Stimulated activated effector memory CD8-positive, alpha-beta T cell treated with anti-CD3 and anti-CD28 coated beads, Interleukin-12 subunit alpha, Interleukin-12 subunit beta, amount 100 ng/mL, for 72 hours (primary cell): ENCODE results near the gene KDM4E.
A peak's percentile ranks its signal among the peaks of the same experiment; 100 is the strongest.

ENCODE experiments used
- ATAC-seq: fragments of 150-1000 bp; cut with Tn5 transposase; 2 replicates; pipeline ENCODE4 v1.10.0; 2021
- DNase-seq, 2 donors: peaks; one replicate each; pipeline ENCODE4 v3.0.0; 2021 to 2022; ENCODE audit warnings: low spot score in 2 of 2
- H3K27ac Mint-ChIP-seq: one replicate; pipeline ENCODE4 v1.8.0; 2022; ENCODE audit warnings: mild to moderate bottlenecking, mixed read lengths
- H3K36me3 Mint-ChIP-seq: one replicate; pipeline ENCODE4 v1.8.0; 2022; ENCODE audit warnings: mild to moderate bottlenecking, mixed read lengths
- H3K4me1 Mint-ChIP-seq: one replicate; pipeline ENCODE4 v1.8.0; 2022; ENCODE audit warnings: mixed read lengths
- H3K4me3 Mint-ChIP-seq: one replicate; pipeline ENCODE4 v1.8.0; 2022; ENCODE audit warnings: mild to moderate bottlenecking, mixed read lengths
- H3K9me3 Mint-ChIP-seq: one replicate; pipeline ENCODE4 v1.8.0; 2022; ENCODE audit warnings: mixed read lengths

The KDM4E gene

DNA sequence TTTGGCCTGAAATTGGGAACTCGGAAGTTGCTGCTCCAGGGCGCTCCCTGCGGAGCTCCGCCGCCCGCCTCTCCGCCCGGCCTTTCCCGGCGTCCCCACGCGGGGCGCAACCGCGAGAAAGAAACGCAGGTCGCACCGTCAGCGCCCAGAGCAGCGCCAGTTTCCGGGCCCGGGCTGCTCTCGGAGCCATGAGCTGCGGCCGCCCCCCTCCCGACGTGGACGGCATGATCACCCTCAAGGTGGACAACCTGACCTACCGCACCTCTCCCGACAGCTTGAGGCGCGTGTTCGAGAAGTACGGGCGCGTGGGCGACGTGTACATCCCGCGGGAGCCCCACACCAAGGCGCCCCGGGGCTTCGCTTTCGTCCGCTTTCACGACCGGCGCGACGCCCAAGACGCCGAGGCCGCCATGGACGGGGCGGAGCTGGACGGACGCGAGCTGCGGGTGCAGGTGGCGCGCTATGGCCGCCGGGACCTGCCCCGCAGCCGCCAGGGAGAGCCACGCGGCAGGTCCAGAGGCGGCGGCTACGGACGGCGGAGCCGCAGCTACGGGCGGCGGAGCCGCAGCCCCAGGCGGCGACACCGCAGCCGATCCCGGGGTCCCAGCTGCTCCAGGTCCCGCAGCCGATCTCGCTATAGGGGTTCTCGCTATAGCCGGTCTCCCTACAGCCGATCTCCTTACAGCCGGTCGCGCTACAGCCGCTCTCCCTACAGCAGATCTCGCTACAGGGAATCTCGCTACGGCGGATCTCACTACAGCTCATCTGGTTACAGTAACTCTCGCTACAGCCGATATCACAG, 42.2 kb downstream of the KDM4E start:
- no peaks in the 10 kb centered on the region for H3K9me3 Mint-ChIP-seq
- peaks cover 18% of the 10 kb centered on the region for H3K36me3 Mint-ChIP-seq
- H3K4me3 Mint-ChIP-seq = peak overlapping the region; percentile 94
- H3K27ac Mint-ChIP-seq = peak overlapping the region; percentile 89
- peak; percentile 59 to 87 for DNase-seq
- peak; percentile 81 for ATAC-seq
- peaks cover 22% of the 10 kb centered on the region for H3K4me1 Mint-ChIP-seq

DNA sequence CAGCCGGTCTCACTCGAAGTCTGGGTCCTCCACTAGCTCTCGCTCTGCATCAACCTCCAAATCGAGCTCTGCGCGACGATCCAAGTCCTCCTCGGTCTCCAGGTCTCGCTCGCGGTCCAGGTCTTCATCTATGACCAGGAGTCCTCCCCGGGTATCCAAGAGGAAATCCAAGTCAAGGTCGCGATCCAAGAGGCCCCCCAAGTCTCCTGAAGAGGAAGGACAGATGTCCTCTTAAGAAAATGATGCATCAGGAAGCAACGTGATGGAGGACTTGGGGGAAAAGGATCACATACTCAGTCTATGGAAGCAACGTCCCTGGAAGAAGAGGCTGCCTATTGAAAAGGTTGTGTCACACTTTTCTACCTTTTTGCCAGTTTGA, 42.8 kb downstream of the KDM4E start:
- peak overlapping the region; percentile 89 for H3K27ac Mint-ChIP-seq
- peak overlapping the region; percentile 94 for H3K4me3 Mint-ChIP-seq
- ATAC-seq = no peak
- H3K36me3 Mint-ChIP-seq = peaks cover 18% of the 10 kb centered on the region
- peak in 1 of 2 donors; percentile 80 for DNase-seq
- peaks cover 26% of the 10 kb centered on the region for H3K4me1 Mint-ChIP-seq
- H3K9me3 Mint-ChIP-seq = no peaks in the 10 kb centered on the region

GRCh38 chr11:95068549-95068948, 43.5 kb downstream of the KDM4E start:
- Mint-ChIP-seq H3K9me3 (no peaks in the 10 kb centered on the region), H3K27ac (peak overlapping the region; percentile 89), H3K36me3 (peaks cover 18% of the 10 kb centered on the region), H3K4me1 (peaks cover 30% of the 10 kb centered on the region), H3K4me3 (peak overlapping the region; percentile 94)
- peak; percentile 81 for ATAC-seq
- DNase-seq = peak; percentile 24 to 72

DNA sequence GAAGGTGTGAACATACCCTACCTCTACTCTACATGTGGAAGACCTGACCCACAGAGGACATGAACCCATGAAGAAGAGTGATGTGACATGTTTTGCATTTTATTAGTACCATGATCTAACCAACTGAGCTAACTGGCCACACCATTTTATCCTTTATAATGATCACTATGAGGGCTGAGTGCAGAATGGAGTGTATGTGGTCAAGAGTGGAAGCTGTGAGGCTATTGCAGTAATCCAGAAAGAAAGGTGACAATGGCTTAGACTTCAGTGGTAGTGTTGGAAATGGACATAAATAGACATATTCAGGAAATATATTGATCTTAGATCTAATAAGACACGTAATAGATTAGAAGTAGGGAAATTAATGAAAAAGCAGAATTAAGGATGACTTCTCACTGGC, 45.4 kb downstream of the KDM4E start:
- peaks cover 18% of the 10 kb centered on the region for H3K36me3 Mint-ChIP-seq
- peak overlapping the region; percentile 2 for H3K27ac Mint-ChIP-seq
- peak overlapping the region; percentile 94 for H3K4me3 Mint-ChIP-seq
- peaks cover 30% of the 10 kb centered on the region for H3K4me1 Mint-ChIP-seq
- no peaks in the 10 kb centered on the region for H3K9me3 Mint-ChIP-seq
- ATAC-seq = no peak
- peak in 1 of 2 donors; percentile 28 for DNase-seq

- H3K9me3 Mint-ChIP-seq = no peaks in the 10 kb centered on the region
- peaks cover 31% of the 10 kb centered on the region for H3K4me1 Mint-ChIP-seq
- H3K4me3 Mint-ChIP-seq = no peak overlapping the region
- peaks cover 18% of the 10 kb centered on the region for H3K36me3 Mint-ChIP-seq
- peak overlapping the region; percentile 63 for H3K27ac Mint-ChIP-seq
- DNase-seq (peak in 1 of 2 donors; percentile 49), ATAC-seq (peak; percentile 68)
These were observed 47.9 kb downstream of the KDM4E start for GRCh38 chr11:95072948-95073347.

DNA sequence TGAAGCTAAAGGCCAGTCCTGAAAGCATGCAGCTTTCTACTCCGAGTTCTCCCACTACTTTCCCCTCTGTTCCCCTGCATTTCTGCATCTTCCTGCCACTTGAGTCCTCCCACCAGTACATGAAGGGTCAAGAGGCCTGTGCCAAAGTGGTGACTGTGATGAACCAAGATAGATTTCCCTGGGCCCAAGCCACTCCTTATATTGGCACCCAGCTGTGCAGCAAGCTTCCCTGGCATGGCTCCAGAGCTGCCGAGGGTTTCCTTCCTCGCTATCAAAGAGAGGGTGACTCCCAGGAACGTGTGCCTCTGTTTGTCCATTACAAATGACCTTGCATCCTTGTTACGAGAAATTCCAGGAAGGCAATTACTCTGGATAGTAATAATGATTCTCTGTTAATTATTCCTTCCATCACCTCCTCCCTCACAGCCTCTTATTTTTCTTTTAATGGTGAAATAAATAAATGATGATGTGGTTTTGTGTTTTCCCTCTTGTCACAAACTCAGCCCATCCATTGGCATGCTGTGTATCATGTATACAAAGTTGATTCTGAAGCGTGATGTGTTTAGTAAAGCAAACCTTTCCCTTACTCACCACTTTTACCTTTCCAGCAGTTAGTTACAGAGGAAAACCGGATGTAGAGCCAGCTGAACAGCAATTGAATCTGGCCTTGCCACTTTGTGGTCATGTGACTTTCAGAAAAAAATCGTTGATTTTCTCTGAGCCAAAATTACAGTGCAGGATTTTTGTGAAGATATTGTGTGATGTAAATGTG, 49.9 kb downstream of the KDM4E start:
- DNase-seq = peak in 1 of 2 donors; percentile 42
- ATAC-seq = no peak
- Mint-ChIP-seq H3K4me1 (peaks cover 30% of the 10 kb centered on the region), H3K27ac (no peak overlapping the region), H3K36me3 (peaks cover 3% of the 10 kb centered on the region), H3K9me3 (no peaks in the 10 kb centered on the region), H3K4me3 (no peak overlapping the region)

GRCh38 chr11:95076416-95076815, 51.4 kb downstream of the KDM4E start:
- Mint-ChIP-seq H3K4me1 (peaks cover 20% of the 10 kb centered on the region), H3K36me3 (no peaks in the 10 kb centered on the region), H3K4me3 (no peak overlapping the region), H3K27ac (no peak overlapping the region), H3K9me3 (no peaks in the 10 kb centered on the region)
- DNase-seq (peak in 1 of 2 donors; percentile 25), ATAC-seq (no peak)

- no peaks in the 10 kb centered on the region for H3K9me3 Mint-ChIP-seq
- H3K4me1 Mint-ChIP-seq = peaks cover 20% of the 10 kb centered on the region
- H3K27ac Mint-ChIP-seq = no peak overlapping the region
- ATAC-seq (no peak), DNase-seq (no peak)
- H3K36me3 Mint-ChIP-seq = no peaks in the 10 kb centered on the region
- H3K4me3 Mint-ChIP-seq = no peak overlapping the region
These were observed 51.9 kb downstream of the KDM4E start for GRCh38 chr11:95076981-95077380.
